K562 (cell line): Measurements from ENCODE around the gene SCN4B.

ENCODE experiments used
- ATF3 ChIP-seq, 2 experiments: fragments of 450-650 bp in 1 of 2; sonication (generic) in 1 of 2; formaldehyde crosslinking in 1 of 2; IDR thresholded peaks in 1 of 2; conservative IDR thresholded peaks in 1 of 2; 2 replicates each; pipeline versions ENCODE4 v1.6.1 to v1.8.1; 2016 to 2023; ENCODE audit warnings: mild to moderate bottlenecking in 2 of 2, moderate library complexity in 2 of 2, inconsistent platforms in 1 of 2, missing genetic modification reagents in 1 of 2
- BHLHE40 ChIP-seq: IDR thresholded peaks from 2 replicates; pipeline ENCODE4 v1.6.1; 2011; ENCODE audit warnings: low read length, improper control_type of control experiment
- CTCF ChIP-seq, 3 experiments: IDR thresholded peaks in 2 of 3; conservative IDR thresholded peaks in 1 of 3; 2 replicates each; pipeline ENCODE4 v1.5.1; 2011 to 2012; ENCODE audit warnings: low read length in 3 of 3, mild to moderate bottlenecking in 3 of 3, control low read depth in 2 of 3, improper control_type of control experiment in 1 of 3, inconsistent platforms in 1 of 3, low read depth in 1 of 3, mixed read lengths in 1 of 3, moderate library complexity in 1 of 3; ENCODE audit not compliant: insufficient read depth in 2 of 3
- ELF1 ChIP-seq: fragments of 200-800 bp; sonication (Bioruptor generic); IDR thresholded peaks from 2 replicates; pipeline ENCODE4 v1.6.1; 2016; ENCODE audit warnings: missing genetic modification characterization, missing compliant biosample characterization
- GTF2F1 ChIP-seq: IDR thresholded peaks from 2 replicates; pipeline ENCODE4 v1.6.1; 2011; ENCODE audit warnings: low read depth, low read length, improper control_type of control experiment
- HDAC1 ChIP-seq, 2 experiments: fragments of 450-650 bp; IDR thresholded peaks; 2 replicates each; pipeline ENCODE4 v1.6.1; 2016 to 2017; ENCODE audit warnings: inconsistent platforms in 1 of 2, mild to moderate bottlenecking in 1 of 2, moderate library complexity in 1 of 2
- NR1H2 ChIP-seq: sonication (generic); formaldehyde crosslinking; IDR thresholded peaks from 2 replicates; pipeline ENCODE4 v1.4.0; 2020; ENCODE audit warnings: mild to moderate bottlenecking, missing genetic modification reagents
- POLR2A ChIP-seq: fragments of 450-650 bp; conservative IDR thresholded peaks from 2 replicates; pipeline ENCODE4 v1.6.1; 2016
- POLR2AphosphoS5 ChIP-seq: IDR thresholded peaks from 2 replicates; pipeline ENCODE4 v1.6.1; 2011; ENCODE audit warnings: mild to moderate bottlenecking, low read depth, low read length, moderate library complexity; ENCODE audit not compliant: control insufficient read depth, insufficient read depth
- SMC3 ChIP-seq: conservative IDR thresholded peaks from 2 replicates; pipeline ENCODE4 v1.6.1; 2011; ENCODE audit warnings: low read depth, low read length, improper control_type of control experiment; ENCODE audit not compliant: insufficient read depth
- ZBTB2 ChIP-seq: fragments of 450-650 bp; IDR thresholded peaks from 2 replicates; pipeline ENCODE4 v1.6.1; 2016; ENCODE audit warnings: antibody characterized with exemption
- ZNF134 ChIP-seq: fragments of 250-450 bp; sonication (Bioruptor Pico); conservative IDR thresholded peaks from 2 replicates; pipeline ENCODE4 v1.4.0; 2020
- TF ChIP-seq, protein P1 (sequence below): fragments of 250-450 bp; sonication (Bioruptor Pico); IDR thresholded peaks from 2 replicates; pipeline ENCODE4 v1.4.0; 2020

DNA sequence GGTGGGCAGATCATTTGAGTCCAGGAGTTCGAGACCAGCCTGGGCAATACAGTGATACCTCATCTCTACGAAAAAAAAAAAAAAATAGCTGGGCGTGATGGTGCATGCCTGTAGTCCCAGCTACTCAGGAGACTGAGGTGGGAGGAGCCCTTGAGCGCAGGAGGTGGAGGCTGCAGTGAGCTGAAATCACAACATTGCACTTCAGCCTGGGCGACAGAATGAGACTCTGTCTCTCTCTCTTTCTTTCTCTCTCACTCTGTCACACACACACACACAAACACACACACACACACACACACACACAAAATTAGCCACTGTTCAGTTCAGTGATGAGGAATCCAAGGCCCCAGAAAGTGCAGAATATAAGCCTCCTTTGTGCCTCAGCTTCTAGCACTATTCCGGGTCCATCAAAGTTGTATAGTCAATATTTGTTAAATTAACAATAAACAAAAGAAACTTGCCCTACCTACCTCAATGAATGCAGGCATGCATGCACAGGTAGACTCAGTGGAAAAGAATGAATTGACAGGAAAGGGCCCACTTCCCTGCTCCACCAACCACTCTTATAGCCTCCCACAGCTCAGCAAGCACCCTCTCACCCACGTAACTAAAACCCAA lies 62.0 kb downstream of the SCN4B start:
- no peak for TF ChIP-seq CTCF (IDR thresholded peaks at IDR 0.05 in 2 of 3, conservative IDR thresholded peaks at IDR 0.05 in 1 of 3; ENCODE audit: insufficient read depth in 2 of 3, low read depth in 1 of 3, low read length in 3 of 3)
- no peak for TF ChIP-seq GTF2F1
- TF ChIP-seq, protein P1, sequence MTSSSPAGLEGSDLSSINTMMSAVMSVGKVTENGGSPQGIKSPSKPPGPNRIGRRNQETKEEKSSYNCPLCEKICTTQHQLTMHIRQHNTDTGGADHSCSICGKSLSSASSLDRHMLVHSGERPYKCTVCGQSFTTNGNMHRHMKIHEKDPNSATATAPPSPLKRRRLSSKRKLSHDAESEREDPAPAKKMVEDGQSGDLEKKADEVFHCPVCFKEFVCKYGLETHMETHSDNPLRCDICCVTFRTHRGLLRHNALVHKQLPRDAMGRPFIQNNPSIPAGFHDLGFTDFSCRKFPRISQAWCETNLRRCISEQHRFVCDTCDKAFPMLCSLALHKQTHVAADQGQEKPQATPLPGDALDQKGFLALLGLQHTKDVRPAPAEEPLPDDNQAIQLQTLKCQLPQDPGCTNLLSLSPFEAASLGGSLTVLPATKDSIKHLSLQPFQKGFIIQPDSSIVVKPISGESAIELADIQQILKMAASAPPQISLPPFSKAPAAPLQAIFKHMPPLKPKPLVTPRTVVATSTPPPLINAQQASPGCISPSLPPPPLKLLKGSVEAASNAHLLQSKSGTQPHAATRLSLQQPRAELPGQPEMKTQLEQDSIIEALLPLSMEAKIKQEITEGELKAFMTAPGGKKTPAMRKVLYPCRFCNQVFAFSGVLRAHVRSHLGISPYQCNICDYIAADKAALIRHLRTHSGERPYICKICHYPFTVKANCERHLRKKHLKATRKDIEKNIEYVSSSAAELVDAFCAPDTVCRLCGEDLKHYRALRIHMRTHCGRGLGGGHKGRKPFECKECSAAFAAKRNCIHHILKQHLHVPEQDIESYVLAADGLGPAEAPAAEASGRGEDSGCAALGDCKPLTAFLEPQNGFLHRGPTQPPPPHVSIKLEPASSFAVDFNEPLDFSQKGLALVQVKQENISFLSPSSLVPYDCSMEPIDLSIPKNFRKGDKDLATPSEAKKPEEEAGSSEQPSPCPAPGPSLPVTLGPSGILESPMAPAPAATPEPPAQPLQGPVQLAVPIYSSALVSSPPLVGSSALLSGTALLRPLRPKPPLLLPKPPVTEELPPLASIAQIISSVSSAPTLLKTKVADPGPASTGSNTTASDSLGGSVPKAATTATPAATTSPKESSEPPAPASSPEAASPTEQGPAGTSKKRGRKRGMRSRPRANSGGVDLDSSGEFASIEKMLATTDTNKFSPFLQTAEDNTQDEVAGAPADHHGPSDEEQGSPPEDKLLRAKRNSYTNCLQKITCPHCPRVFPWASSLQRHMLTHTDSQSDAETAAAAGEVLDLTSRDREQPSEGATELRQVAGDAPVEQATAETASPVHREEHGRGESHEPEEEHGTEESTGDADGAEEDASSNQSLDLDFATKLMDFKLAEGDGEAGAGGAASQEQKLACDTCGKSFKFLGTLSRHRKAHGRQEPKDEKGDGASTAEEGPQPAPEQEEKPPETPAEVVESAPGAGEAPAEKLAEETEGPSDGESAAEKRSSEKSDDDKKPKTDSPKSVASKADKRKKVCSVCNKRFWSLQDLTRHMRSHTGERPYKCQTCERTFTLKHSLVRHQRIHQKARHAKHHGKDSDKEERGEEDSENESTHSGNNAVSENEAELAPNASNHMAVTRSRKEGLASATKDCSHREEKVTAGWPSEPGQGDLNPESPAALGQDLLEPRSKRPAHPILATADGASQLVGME = no peak
- no peak for TF ChIP-seq POLR2AphosphoS5
- no peak for TF ChIP-seq ATF3 (IDR thresholded peaks at IDR 0.05)
- TF ChIP-seq ATF3 (CRISPR knock-in tag; conservative IDR thresholded peaks at IDR 0.05) = no peak
- no peak for TF ChIP-seq BHLHE40
- TF ChIP-seq NR1H2 (CRISPR knock-in tag) = no peak
- TF ChIP-seq POLR2A = no peak
- no peak for TF ChIP-seq HDAC1 (IDR thresholded peaks at IDR 0.05)
- no peak for TF ChIP-seq ELF1 (tag)
- no peak for TF ChIP-seq ZBTB2
- TF ChIP-seq SMC3 = no peak
- TF ChIP-seq ZNF134 (CRISPR knock-in tag) = no peak
